Panc1 (cell line): ENCODE data around the gene RNF220. TPM values are rescaled to one million over a fixed set of nuclear protein-coding genes. Genes with fewer than 3 reads are reported as not detected.

ENCODE experiments used
- ATAC-seq: fragments of 200-7000 bp; cut with Tn5 transposase; 2 replicates; pipeline ENCODE4 v1.9.1; 2020; ENCODE audit warnings: mild to moderate bottlenecking, moderate library complexity
- BruUV-seq: library from RNA; stranded (reverse); fragments of 400-500 nt; replicated peaks from 2 replicates; lab custom pipeline; 2021; lab: Mats Ljungman, UMichigan
- CTCF ChIA-PET: fragments of 300-600 bp; sonication (Branson Sonifier 250); formaldehyde crosslinking; loops from one replicate; lab custom pipeline; 2022; ENCODE audit warnings: antibody characterized with exemption; lab: Charles Lee
- POLR2A ChIA-PET: fragments of 300-600 bp; sonication (Branson Sonifier 250); formaldehyde crosslinking; loops from one replicate; lab custom pipeline; 2022; ENCODE audit warnings: antibody characterized with exemption; lab: Charles Lee
- DNase-seq: peaks from one replicate; pipeline ENCODE4 v3.0.0-alpha.2; 2010; ENCODE audit warnings: low read depth, low spot score
- H3K27ac ChIP-seq: 2 replicates; pipeline ENCODE4 v1.5.1; 2011; ENCODE audit warnings: mild to moderate bottlenecking, low read length, inconsistent platforms
- H3K27me3 ChIP-seq: fragments of 200-500 bp; sonication (Bioruptor generic); 2 replicates; pipeline ENCODE4 v1.6.0; 2014; ENCODE audit warnings: low read length, inconsistent platforms; ENCODE audit not compliant: control insufficient read depth, insufficient read depth
- H3K36me3 ChIP-seq: fragments of 200-500 bp; sonication (Bioruptor generic); 2 replicates; pipeline ENCODE4 v1.5.1; 2014; ENCODE audit warnings: inconsistent platforms, mild to moderate bottlenecking, low read length, moderate library complexity; ENCODE audit not compliant: control insufficient read depth, insufficient read depth
- H3K4me1 ChIP-seq: 2 replicates; pipeline ENCODE4 v1.5.1; 2011; ENCODE audit warnings: inconsistent platforms, mild to moderate bottlenecking, low read length, moderate library complexity; ENCODE audit not compliant: control insufficient read depth, insufficient read depth
- H3K4me3 ChIP-seq, 2 experiments: 2 replicates each; pipeline ENCODE4 v1.5.1; 2011 to 2012; ENCODE audit warnings: low read depth in 2 of 2, low read length in 2 of 2, mild to moderate bottlenecking in 2 of 2, inconsistent platforms in 1 of 2, moderate library complexity in 1 of 2
- H3K9me3 ChIP-seq: fragments of 200-500 bp; sonication (Bioruptor generic); 2 replicates; pipeline ENCODE4 v1.5.1; 2014; ENCODE audit warnings: low read depth, mild to moderate bottlenecking, inconsistent platforms, low read length, moderate library complexity; ENCODE audit not compliant: control insufficient read depth, insufficient read depth
- POLR2AphosphoS5 ChIP-seq: IDR thresholded peaks from 2 replicates; pipeline ENCODE4 v1.6.1; 2012; ENCODE audit warnings: mild to moderate bottlenecking, low read depth, low read length, moderate library complexity
- SIN3A ChIP-seq: IDR thresholded peaks from 2 replicates; pipeline ENCODE4 v1.6.1; 2012; ENCODE audit warnings: low read depth, mild to moderate bottlenecking, low read length, moderate library complexity, borderline replicate concordance; ENCODE audit not compliant: insufficient read depth
- TCF7L2 ChIP-seq: IDR thresholded peaks from 2 replicates; pipeline ENCODE4 v1.6.1; 2011; ENCODE audit warnings: mild to moderate bottlenecking, low read depth, low read length, inconsistent platforms
- in situ Hi-C: cut with HindIII; loops from 2 replicates; pipeline ENCODE4 v1.10.0; 2016; ENCODE audit warnings: low sequenced_read_pairs, low pct_unique_long_range_greater_than_20kb
- intact Hi-C: fragments of 100-400 bp; cut with micrococcal nuclease; formaldehyde crosslinking; loops from one replicate; pipeline ENCODE4 v1.10.0; 2022; ENCODE audit not compliant: unreplicated experiment
- total RNA-seq: library from RNA; stranded (reverse); gene quantifications from one replicate; pipeline ENCODE4 v1.2.1, GENCODE V29; 2021; ENCODE audit not compliant: unreplicated experiment
- TF ChIP-seq, protein P1 (sequence below): fragments of 450-650 bp; IDR thresholded peaks from 2 replicates; pipeline ENCODE4 v1.5.1; 2017; ENCODE audit warnings: mild to moderate bottlenecking
- TF ChIP-seq, protein P2 (sequence below), 2 experiments: IDR thresholded peaks; 2 replicates each; pipeline ENCODE4 v1.6.1; 2011 to 2012; ENCODE audit warnings: low read depth in 2 of 2, control low read depth in 1 of 2, low read length in 1 of 2, mild to moderate bottlenecking in 1 of 2, moderate library complexity in 1 of 2; ENCODE audit not compliant: insufficient read depth in 1 of 2

The RNF220 gene
- total RNA-seq, 1 experiment from 2014 or later: 64.9 TPM

DNA sequence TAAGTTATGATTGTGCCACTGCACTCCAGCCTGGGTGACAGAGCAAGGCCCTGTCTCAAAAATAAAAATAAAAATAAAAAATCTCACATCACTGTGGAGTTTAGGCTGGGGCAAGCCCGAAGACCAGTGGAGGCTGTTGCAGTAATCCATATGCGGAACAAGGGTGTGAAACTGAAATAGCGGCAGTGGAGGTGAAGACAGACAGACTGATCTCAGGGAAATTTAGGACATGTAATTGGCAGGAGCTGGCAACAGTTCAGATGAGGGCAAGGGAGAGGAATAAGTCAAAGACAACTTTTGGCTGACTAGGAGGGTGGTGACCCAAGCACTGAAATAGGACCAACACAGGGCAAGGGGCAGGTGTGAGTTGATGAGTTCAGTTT, 277.8 kb downstream of the RNF220 start:
- Histone ChIP-seq H3K27ac (no peak overlapping the region), H3K9me3 (no peaks in the 10 kb centered on the region), H3K27me3 (no peaks in the 10 kb centered on the region), H3K36me3 (no peaks in the 10 kb centered on the region), H3K4me1 (no peaks in the 10 kb centered on the region), H3K4me3 (no peak overlapping the region)
- TF ChIP-seq POLR2AphosphoS5 (no peak), TCF7L2 (no peak), SIN3A (no peak)
- TF ChIP-seq, protein P1, sequence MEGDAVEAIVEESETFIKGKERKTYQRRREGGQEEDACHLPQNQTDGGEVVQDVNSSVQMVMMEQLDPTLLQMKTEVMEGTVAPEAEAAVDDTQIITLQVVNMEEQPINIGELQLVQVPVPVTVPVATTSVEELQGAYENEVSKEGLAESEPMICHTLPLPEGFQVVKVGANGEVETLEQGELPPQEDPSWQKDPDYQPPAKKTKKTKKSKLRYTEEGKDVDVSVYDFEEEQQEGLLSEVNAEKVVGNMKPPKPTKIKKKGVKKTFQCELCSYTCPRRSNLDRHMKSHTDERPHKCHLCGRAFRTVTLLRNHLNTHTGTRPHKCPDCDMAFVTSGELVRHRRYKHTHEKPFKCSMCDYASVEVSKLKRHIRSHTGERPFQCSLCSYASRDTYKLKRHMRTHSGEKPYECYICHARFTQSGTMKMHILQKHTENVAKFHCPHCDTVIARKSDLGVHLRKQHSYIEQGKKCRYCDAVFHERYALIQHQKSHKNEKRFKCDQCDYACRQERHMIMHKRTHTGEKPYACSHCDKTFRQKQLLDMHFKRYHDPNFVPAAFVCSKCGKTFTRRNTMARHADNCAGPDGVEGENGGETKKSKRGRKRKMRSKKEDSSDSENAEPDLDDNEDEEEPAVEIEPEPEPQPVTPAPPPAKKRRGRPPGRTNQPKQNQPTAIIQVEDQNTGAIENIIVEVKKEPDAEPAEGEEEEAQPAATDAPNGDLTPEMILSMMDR: no peak
- TF ChIP-seq, protein P2, sequence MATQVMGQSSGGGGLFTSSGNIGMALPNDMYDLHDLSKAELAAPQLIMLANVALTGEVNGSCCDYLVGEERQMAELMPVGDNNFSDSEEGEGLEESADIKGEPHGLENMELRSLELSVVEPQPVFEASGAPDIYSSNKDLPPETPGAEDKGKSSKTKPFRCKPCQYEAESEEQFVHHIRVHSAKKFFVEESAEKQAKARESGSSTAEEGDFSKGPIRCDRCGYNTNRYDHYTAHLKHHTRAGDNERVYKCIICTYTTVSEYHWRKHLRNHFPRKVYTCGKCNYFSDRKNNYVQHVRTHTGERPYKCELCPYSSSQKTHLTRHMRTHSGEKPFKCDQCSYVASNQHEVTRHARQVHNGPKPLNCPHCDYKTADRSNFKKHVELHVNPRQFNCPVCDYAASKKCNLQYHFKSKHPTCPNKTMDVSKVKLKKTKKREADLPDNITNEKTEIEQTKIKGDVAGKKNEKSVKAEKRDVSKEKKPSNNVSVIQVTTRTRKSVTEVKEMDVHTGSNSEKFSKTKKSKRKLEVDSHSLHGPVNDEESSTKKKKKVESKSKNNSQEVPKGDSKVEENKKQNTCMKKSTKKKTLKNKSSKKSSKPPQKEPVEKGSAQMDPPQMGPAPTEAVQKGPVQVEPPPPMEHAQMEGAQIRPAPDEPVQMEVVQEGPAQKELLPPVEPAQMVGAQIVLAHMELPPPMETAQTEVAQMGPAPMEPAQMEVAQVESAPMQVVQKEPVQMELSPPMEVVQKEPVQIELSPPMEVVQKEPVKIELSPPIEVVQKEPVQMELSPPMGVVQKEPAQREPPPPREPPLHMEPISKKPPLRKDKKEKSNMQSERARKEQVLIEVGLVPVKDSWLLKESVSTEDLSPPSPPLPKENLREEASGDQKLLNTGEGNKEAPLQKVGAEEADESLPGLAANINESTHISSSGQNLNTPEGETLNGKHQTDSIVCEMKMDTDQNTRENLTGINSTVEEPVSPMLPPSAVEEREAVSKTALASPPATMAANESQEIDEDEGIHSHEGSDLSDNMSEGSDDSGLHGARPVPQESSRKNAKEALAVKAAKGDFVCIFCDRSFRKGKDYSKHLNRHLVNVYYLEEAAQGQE (IDR thresholded peaks at IDR 0.05; ENCODE audit: insufficient read depth in 1 of 2, low read depth in 2 of 2, low read length in 1 of 2): no peak
- intact Hi-C loops: no loop called here
- ChIA-PET CTCF (no interaction called here), POLR2A (no interaction called here)
- ATAC-seq: no peak
- no TSS peak for BruUV-seq
- DNase-seq: no peak
- in situ Hi-C loops: no loop called here

DNA sequence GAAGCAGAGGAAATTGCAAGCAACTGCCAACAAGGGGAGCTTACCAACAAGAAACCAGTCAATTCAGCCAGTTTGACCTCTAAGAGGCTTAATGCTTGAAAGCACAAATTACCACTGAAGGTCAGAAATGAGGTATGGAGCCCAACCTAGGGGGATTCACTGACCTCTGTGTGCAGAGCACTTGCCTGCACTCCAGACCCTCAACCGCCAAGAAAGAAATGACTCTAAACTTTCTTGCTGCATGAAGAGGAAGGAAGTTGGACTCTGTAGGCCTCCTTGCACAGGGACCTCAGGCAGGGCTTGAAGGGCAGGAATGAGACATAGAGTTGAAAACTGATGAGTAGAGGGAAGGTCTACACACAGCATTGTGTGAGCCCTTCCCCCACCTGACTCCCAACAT, 279.5 kb downstream of the RNF220 start:
- CTCF ChIA-PET: interaction anchor here (0.5 to 0.7 kb wide), 3 partner anchors 15 to 68 kb away, joined by 3 to 4 read pairs (median 4); no protein-coding TSS in a partner anchor
- H3K27ac ChIP-seq: no peak overlapping the region
- H3K9me3 ChIP-seq: no peaks in the 10 kb centered on the region
- H3K4me3 ChIP-seq: no peak overlapping the region
- in situ Hi-C loops (no loop called here), intact Hi-C loops (no loop called here)
- no peaks in the 10 kb centered on the region for H3K36me3 ChIP-seq
- POLR2A ChIA-PET: no interaction called here
- peaks cover 4% of the 10 kb centered on the region; the same call in 1 of the 2 replicates for H3K4me1 ChIP-seq
- TF ChIP-seq SIN3A (no peak), TCF7L2 (no peak), POLR2AphosphoS5 (no peak)
- TF ChIP-seq, protein P1: no peak
- TF ChIP-seq, protein P2 (IDR thresholded peaks at IDR 0.05; ENCODE audit: insufficient read depth in 1 of 2, low read depth in 2 of 2, low read length in 1 of 2): no peak
- no peaks in the 10 kb centered on the region for H3K27me3 ChIP-seq
- DNase-seq (no peak), ATAC-seq (no peak)
- BruUV-seq: no TSS peak
